CD4-positive, alpha-beta T cell treated with Interleukin-4 for 1 hour (primary cell): ENCODE measurements around the gene PHLDA1.
A peak's percentile ranks its signal among the peaks of the same experiment; 100 is the strongest.
"Not testable (repeated sequence)": the region's sequence is repeated elsewhere in the genome, so short reads cannot be mapped to it uniquely, and the experiment has no call there.

Source experiments
- DNase-seq, 2 donors: peaks; one replicate each; pipeline ENCODE4 v3.0.0-alpha.2; 2020 to 2022

PHLDA1 gene

DNA sequence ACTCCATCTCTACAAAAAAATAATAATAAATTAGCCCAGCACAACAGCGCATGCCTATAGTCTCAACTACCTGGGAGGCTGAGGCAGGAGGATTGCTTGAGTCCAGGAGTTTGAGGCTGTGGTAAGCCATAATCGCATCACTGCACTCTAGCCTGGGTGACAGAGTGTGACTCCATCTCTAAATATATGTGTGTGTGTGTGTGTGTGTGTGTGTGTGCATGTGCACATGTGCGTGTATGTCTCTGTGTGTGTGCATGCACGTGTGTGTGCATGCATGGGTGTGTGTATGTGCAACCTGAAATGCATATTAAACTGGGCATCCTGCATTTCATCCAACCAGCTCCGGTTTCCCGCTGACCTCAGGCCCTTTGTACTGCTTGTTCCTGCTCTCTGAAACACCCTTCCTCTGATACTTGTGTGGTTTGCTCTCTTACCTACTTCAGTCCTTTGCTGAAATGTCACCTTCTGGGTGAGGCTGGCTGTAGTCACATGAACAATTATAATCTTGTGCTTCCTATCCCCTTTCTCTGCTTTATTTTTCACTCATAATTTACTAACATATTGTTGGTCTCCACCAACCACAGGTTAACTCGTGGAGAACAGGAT lies 46.9 kb downstream of the PHLDA1 start:
- peak in 1 of 2 donors; percentile 8 for DNase-seq

DNA sequence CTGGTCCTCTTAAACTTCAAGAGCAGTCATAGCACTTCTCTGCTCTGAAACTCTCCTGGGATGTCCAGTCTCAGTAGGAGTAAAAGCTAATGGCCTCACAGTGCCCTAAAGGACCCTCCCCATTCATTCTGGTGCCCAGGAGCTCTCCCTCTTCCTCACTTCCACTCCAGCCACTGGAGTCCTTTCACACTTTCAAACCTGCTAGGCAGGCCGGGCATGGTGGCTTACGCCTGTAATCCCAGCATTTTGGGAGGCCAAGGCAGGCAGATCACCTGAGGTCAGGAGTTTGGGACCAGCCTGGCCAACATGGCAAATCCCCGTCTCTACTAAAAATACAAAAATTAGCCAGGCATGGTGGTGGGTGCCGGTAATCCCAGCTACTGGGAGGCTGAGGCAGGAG lies 47.7 kb downstream of the PHLDA1 start:
- DNase-seq, result not testable (repeated sequence)

GRCh38 chr12:75982979-75983660 lies 48.5 kb downstream of the PHLDA1 start:
- DNase-seq, result no peak

DNA sequence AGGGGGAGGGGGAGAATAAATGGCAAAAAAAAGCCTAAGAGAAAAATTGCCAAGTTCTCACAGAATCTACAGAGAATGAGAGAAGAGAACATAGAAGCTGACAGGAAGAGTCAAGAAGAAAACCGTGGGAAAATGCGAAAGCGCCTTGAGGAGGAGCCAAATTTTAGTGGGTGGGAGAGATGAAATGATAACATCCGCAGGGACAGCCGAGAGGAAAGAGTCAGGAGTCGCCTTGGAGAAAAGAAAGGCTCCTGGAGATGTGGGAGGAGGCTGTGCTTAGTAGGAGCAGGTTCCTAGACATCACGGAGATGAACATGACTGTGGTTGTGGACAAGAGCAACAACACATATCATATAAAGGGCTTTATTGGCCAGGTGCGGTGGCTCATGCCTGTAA lies 49.4 kb downstream of the PHLDA1 start:
- DNase-seq, result no peak

DNA sequence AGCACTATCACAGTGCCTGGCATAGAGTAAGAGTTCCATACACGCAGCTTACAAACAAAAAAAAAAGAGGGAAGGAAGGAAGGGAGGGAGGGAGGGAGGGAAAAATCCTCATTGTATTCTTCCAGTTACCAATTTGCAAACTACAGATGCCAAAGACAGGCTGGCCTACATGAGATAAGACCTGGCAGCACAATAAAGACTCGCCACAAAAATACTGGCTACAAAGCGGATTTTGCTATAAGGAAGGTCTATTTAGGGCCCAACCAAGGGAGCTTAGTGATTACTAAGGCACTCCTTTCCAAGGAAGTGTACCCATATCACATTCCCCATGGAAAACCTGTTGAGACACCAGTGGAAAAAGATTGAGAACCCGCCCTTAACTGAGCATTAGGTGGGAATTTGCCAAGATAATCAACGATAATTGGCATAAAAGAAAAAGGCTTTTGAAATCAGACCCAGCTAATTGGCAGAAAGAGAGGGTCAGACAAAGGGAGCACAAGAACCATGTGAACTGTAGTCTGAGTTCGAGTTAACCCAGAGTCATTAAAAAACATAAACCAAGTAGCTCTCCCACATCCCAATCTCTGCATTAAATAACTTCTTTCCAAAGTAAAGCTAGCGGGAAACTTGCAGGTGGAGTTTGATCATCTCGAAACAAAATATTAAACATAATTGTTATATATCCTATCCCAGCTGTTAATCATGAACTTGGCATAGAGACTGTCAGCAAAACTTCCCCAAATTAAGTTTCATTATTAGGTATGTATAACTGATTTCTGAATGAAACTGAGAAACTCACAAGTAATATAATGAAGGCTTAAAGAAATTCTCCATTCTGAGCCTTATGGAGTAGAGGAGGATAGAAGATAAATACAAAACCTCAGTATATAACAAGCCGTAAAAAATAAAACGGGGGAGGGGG lies 50.1 kb downstream of the PHLDA1 start:
- DNase-seq, result no peak

DNA sequence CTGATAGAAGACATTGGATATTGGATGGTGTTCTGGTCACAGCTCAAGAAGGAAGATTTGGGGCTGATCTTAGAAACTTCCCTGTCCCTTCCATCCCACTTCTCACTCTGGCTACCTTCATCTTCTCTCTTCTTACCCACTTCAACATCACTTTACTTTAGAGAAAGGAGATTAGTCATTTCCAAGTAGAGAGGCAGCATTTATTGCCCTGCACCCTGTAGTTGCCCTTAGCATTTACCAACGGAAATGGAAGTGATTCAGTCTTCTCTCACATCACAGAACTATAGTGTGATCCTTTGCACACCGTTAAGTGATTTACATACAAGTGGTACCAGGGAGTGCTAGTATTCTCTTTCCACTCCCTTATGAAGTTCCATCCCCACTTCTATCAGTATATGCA lies 52.4 kb downstream of the PHLDA1 start:
- peak; percentile 12 to 57 for DNase-seq

- peak in 1 of 2 donors; percentile 14 for DNase-seq
Observed at GRCh38 chr12:75978677-75979076, 52.9 kb downstream of the PHLDA1 start.

DNA sequence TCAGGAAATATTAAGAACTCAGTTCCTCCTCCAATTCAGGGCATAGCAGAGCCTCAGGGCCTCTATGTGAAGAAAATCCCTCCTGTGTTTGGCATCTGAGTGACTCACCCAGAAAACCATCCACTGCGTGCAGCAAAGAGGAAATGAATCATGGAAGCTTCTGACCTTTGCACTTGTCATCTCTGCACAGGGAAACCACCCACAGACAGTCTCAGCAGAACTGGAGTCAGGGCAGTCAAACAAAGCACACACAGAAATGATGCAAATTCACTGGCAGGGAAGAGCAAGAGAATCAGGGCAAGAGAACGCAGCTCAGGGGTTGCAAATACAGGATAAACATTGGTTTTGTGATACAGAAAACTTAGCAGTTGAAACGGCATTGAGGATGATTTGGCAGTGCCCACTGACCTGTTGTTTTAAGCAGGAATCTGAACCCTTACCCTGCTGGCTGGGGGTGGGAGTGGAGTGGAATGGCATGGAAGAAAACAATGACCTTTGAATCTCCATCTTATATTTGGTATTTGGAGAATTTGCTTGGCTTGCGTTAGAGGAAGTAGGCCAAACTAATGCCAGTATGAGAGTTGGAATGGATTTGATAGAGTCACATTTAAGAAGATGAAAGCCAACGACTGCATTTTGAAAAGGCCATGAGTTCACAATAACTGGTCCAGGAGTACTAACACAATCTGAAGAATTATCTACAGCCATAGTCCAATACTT lies 53.5 kb downstream of the PHLDA1 start:
- DNase-seq, result peak; percentile 87

DNA sequence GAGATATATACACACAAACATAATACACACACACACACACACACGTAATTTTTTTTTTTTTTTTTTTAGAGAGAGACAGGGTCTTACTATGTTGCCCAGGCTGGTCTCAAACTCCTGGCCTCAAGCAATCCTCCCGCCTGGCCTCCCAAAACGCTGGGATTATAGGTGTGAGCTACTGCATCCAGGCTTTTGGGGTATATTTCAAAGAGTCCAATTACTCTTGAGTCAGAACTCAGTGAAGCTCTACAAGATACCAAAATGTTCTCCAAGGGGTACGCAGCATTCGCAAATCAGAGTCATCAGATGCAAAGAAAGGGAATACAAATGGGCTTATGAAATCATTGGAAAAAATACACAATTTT lies 54.0 kb downstream of the PHLDA1 start:
- no peak for DNase-seq

DNA sequence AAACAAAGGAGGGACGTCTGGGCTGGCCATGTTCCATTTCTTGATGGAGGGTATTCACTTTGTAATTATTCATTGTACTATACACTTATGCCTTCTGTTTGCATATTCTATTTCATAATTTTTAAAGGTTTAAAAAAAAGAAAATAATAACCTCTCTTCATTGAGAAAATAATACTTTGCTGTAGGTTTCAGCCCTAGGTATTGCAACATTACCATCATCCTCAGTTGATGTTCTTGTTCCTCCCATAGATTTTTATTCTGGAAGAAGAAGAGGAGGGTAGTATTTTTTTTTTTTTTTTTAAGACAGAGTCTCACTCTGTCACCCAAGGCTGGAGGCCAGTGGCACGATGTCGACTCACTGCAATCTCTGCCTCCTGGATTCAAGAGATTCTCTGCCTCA lies 54.7 kb downstream of the PHLDA1 start:
- no peak for DNase-seq

GRCh38 chr12:75976113-75976512 lies 55.5 kb downstream of the PHLDA1 start:
- DNase-seq, result no peak

DNA sequence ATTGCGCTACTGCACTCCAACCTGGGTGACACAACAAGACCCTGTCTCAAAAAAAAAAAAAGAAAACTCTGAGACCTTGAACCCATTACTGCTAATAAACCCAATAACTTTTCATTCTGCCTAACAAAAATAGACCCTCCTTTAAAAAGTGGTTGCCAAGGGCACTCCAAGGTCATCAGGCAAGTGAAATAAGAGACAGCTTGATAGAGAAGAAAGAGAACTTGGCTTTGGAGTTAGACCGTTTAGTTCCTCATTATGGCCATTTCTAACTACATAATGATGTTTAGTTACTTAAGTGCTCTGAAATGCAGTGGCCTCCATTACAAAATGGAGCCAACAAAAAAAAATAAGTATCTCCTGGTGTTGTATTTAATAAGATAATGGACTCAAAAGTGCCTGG lies 55.9 kb downstream of the PHLDA1 start:
- DNase-seq, result no peak
